ENCODE data around the gene GPR141.

Gene GPR141

DNA sequence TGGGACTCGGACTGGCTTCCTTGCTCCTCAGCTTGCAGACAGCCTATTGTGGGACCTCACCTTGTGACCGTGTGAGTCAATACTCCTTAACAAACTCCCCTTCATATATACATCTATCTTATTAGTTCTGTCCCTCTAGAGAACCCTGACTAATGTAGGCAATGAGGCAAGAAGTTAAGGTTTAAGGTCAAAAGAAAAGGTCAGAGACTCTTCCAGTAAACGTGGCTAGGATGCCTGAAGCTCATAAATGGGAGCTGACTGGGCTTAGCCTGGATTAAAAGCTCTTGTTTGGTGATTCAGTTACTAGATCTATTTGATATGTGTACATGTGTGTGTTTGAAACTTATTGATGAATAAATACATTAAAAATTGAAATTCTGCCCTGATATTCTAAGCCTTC is 10.6 kb upstream of the GPR141 start:
- H3K36me3 ChIP-seq (ENCODE audit: insufficient read depth, low read length), result no peaks in the 10 kb centered on the region
- H3K9ac ChIP-seq (ENCODE audit: low read length), result no peak overlapping the region
- H2AFZ ChIP-seq (ENCODE audit: low read length), result no peak overlapping the region
- TF ChIP-seq, protein P1, sequence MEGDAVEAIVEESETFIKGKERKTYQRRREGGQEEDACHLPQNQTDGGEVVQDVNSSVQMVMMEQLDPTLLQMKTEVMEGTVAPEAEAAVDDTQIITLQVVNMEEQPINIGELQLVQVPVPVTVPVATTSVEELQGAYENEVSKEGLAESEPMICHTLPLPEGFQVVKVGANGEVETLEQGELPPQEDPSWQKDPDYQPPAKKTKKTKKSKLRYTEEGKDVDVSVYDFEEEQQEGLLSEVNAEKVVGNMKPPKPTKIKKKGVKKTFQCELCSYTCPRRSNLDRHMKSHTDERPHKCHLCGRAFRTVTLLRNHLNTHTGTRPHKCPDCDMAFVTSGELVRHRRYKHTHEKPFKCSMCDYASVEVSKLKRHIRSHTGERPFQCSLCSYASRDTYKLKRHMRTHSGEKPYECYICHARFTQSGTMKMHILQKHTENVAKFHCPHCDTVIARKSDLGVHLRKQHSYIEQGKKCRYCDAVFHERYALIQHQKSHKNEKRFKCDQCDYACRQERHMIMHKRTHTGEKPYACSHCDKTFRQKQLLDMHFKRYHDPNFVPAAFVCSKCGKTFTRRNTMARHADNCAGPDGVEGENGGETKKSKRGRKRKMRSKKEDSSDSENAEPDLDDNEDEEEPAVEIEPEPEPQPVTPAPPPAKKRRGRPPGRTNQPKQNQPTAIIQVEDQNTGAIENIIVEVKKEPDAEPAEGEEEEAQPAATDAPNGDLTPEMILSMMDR (IDR thresholded peaks at IDR 0.05; ENCODE audit: low read length), result no peak
- TF ChIP-seq EZH2 (IDR thresholded peaks at IDR 0.05; ENCODE audit: borderline replicate concordance, low read length), result no peak
- H4K20me1 ChIP-seq (ENCODE audit: insufficient read depth, low read length), result no peaks in the 10 kb centered on the region
- no peaks in the 10 kb centered on the region for H3K9me3 ChIP-seq (ENCODE audit: low read length)
- H3K4me3 ChIP-seq (ENCODE audit: low read depth, low read length, poor library complexity, severe bottlenecking), result no peak overlapping the region
- H3K4me1 ChIP-seq (ENCODE audit: insufficient read depth, low read length, severe bottlenecking), result no peaks in the 10 kb centered on the region
- no peaks in the 10 kb centered on the region for H3K27me3 ChIP-seq (ENCODE audit: insufficient read depth, low read length)
- no peak overlapping the region for H3K27ac ChIP-seq (ENCODE audit: low read depth, low read length, poor library complexity, severe bottlenecking)
- peaks cover 6% of the 10 kb centered on the region; the same call in 1 of the 2 replicates for H3K9me2 ChIP-seq (ENCODE audit: low read depth, low read length)
- no peaks in the 10 kb centered on the region for H3K79me2 ChIP-seq (ENCODE audit: insufficient read depth, low read length)
- no peak overlapping the region for H3K4me2 ChIP-seq (ENCODE audit: low read length)
- no peaks in the 10 kb centered on the region for H3F3A ChIP-seq (ENCODE audit: insufficient read depth, low read length)

GRCh38 chr7:37673523-37673922 is 10.0 kb upstream of the GPR141 start:
- TF ChIP-seq EZH2 (IDR thresholded peaks at IDR 0.05; ENCODE audit: borderline replicate concordance, low read length), result no peak
- TF ChIP-seq, protein P1 (IDR thresholded peaks at IDR 0.05; ENCODE audit: low read length), result no peak
- no peaks in the 10 kb centered on the region for H3K36me3 ChIP-seq (ENCODE audit: insufficient read depth, low read length)
- H2AFZ ChIP-seq (ENCODE audit: low read length), result no peak overlapping the region
- H3K9ac ChIP-seq (ENCODE audit: low read length), result no peak overlapping the region
- H3K79me2 ChIP-seq (ENCODE audit: insufficient read depth, low read length), result no peaks in the 10 kb centered on the region
- no peaks in the 10 kb centered on the region for H3K9me3 ChIP-seq (ENCODE audit: low read length)
- H3F3A ChIP-seq (ENCODE audit: insufficient read depth, low read length), result no peaks in the 10 kb centered on the region
- H3K27me3 ChIP-seq (ENCODE audit: insufficient read depth, low read length), result no peaks in the 10 kb centered on the region
- H4K20me1 ChIP-seq (ENCODE audit: insufficient read depth, low read length), result no peaks in the 10 kb centered on the region
- no peak overlapping the region for H3K27ac ChIP-seq (ENCODE audit: low read depth, low read length, poor library complexity, severe bottlenecking)
- H3K9me2 ChIP-seq (ENCODE audit: low read depth, low read length), result peaks cover 6% of the 10 kb centered on the region; the same call in 1 of the 2 replicates
- no peak overlapping the region for H3K4me3 ChIP-seq (ENCODE audit: low read depth, low read length, poor library complexity, severe bottlenecking)
- H3K4me1 ChIP-seq (ENCODE audit: insufficient read depth, low read length, severe bottlenecking), result no peaks in the 10 kb centered on the region
- H3K4me2 ChIP-seq (ENCODE audit: low read length), result no peak overlapping the region

DNA sequence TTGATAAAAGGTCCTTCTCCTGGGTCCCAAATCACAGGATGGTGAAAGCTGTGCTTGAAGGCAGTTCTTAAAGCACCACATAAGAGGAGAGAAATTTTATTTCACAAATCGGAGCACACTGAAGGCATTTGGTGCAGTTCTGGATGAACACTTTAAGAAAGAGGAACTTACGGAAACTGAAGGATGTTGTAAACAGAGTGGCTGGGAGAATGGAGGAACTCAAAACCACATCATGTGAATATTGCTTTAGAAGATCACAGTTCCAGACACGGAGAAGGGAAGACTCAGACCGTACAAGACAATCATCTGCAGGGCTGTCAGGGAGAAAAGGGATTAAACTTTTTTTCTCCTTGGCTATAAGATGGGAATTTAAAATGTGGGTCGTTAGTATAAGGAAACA is 9.0 kb upstream of the GPR141 start:
- no peak overlapping the region for H2AFZ ChIP-seq (ENCODE audit: low read length)
- no peaks in the 10 kb centered on the region for H4K20me1 ChIP-seq (ENCODE audit: insufficient read depth, low read length)
- H3K9me2 ChIP-seq (ENCODE audit: low read depth, low read length), result peaks cover 6% of the 10 kb centered on the region; the same call in 1 of the 2 replicates
- no peaks in the 10 kb centered on the region for H3K36me3 ChIP-seq (ENCODE audit: insufficient read depth, low read length)
- H3K27me3 ChIP-seq (ENCODE audit: insufficient read depth, low read length), result no peaks in the 10 kb centered on the region
- H3K4me1 ChIP-seq (ENCODE audit: insufficient read depth, low read length, severe bottlenecking), result no peaks in the 10 kb centered on the region
- TF ChIP-seq, protein P1 (IDR thresholded peaks at IDR 0.05; ENCODE audit: low read length), result no peak
- no peak for TF ChIP-seq EZH2 (IDR thresholded peaks at IDR 0.05; ENCODE audit: borderline replicate concordance, low read length)
- no peaks in the 10 kb centered on the region for H3F3A ChIP-seq (ENCODE audit: insufficient read depth, low read length)
- H3K27ac ChIP-seq (ENCODE audit: low read depth, low read length, poor library complexity, severe bottlenecking), result no peak overlapping the region
- no peaks in the 10 kb centered on the region for H3K9me3 ChIP-seq (ENCODE audit: low read length)
- no peak overlapping the region for H3K4me2 ChIP-seq (ENCODE audit: low read length)
- H3K9ac ChIP-seq (ENCODE audit: low read length), result no peak overlapping the region
- no peaks in the 10 kb centered on the region for H3K79me2 ChIP-seq (ENCODE audit: insufficient read depth, low read length)
- no peak overlapping the region for H3K4me3 ChIP-seq (ENCODE audit: low read depth, low read length, poor library complexity, severe bottlenecking)

Measured in OCI-LY1 (cell line).